ENCODE measurements around the gene ACKR2.

The ACKR2 gene

DNA sequence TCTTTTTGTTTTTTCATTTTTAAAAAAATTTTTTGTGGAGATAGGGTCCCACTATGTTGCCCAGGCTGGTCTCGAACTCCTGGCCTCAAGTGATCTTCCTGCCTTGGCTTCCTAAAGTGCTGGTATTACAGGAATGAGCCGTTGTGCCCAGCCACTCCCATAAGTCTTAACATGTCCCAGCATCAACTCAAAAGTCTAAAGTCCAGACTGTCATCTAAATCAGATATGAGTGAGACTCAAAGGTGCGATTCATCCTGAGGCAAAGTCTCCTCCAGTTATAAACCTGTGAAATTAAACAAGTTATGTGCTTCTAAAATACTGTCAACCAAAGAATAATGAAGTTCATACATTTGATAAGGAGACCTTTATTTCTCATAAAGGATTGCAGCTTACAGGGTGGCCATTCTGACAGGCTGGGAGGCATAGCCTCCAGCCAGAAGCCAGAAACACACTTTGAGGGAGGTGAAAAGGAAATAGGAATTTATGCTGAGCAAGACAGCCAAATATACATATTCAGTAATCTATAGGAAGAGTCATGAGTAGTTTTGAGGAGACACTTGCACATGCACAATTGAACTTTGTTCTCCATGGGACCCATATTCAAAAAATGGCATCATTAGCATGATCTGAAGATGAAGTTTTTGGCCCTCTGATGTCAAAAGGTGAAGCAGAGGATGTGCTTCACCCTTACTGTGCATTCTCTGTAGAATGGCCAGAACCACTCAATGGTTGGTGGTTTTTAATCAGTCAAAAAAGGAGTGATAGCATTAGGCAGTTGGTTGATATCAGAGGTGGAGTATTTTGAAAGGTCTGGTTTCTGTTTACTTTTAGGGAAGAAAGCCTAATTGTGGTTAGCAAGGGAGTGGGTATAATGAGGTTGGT lies 85.7 kb downstream of the ACKR2 start:
- DNase-seq = no peak

DNA sequence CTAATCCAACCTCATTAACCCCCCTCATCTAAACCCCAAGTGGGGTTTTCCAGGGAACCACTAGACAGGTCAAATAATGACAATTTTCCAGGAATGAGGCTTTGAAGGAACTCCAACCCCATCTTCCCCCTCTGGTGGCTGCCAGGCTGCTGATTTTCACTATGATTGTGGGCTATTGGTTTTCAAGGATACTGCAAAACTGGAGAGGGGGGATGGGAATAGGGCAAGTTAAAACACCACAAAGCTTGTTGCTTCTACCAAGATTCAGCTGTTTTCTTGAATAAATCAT lies 86.3 kb downstream of the ACKR2 start:
- DNase-seq = no peak

GRCh38 chr3:42898896-42899675 lies 89.8 kb downstream of the ACKR2 start:
- no peak for DNase-seq

- no peak for DNase-seq
These were observed 91.2 kb downstream of the ACKR2 start for GRCh38 chr3:42900226-42901072.

GRCh38 chr3:42901073-42901415 lies 91.8 kb downstream of the ACKR2 start:
- no peak for DNase-seq

- no peak for DNase-seq
These were observed 93.0 kb downstream of the ACKR2 start for GRCh38 chr3:42902257-42902656.

DNA sequence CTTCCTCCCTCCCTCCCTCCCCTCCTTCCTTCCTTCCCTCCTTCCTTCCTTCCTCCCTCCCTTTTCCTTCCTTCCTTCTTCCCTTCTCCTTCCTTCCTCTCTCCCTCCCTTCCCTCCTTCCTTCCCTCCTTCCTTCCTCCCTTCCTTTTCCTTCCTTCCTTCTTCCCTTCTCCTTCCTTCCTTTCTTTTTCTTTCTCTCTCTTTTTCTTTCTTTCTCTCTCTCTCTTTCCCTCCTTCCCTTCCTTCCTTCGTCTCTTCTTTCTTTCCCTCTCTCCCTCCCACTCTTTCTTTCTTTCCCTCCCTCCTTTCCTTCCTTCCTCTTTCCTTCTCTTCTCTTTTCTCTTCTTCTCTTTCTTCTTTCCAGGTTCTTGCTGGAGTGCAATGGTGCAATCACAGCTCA lies 94.8 kb downstream of the ACKR2 start:
- DNase-seq = no peak

DNA sequence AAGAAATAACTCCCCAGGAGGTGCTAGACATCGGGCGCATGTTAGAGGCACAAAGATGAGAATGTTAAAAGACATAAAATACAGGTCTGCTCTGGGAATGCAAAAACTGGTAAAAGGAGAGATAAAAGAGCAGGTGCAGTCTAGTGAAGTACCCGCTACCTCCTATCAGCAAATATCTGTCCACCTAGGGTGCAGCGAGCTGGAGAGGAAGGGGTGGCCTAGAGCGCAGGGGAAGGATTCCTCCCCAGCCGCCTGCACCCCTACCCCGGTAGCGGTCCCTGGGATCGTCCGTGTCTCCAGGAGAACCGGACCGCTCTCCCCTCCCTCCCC lies 96.5 kb downstream of the ACKR2 start:
- DNase-seq = no peak

DNA sequence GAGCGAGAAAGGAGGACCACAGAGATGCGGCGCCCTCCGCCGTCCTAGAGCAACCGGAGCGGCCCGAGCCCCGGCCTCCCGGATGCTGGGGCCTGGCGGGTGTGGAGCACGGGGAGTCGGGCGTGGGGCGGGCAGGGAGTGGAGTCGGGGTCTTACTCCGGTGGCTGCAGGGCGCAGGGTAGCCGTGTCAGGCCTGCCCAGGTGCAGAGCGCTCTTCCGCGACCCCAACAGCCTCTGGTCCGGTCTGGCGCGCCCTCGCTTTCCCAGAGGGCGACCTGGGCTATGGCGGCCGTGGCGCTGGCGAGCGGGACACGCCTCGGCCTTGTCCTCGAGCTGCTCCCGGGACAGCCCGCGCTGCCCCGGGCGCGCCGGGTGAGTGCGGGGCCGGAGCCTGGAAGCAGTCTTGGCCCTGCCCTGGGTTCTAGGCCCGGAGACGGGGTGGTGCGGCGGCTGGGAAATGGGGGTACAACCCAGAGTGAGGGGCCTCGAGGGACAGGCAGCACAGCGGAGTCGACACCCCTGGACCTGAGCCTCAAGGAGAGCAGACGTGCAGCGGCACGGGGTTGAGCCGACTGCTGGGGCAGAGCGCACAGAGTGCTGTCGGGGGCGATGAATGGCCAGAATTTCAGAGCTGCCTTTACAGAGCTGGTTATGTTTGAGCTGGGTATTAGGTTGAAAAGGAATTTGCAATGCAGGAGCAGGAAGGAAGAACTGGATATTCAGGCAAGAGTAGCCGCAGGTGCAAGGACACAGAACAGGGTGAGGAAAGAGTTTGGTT lies 97.0 kb downstream of the ACKR2 start, which contains the start of gene ZNF662:
Gene ZNF662 (plus strand): TSS at position 73 of the 778 bp plus-strand sequence. CDS start 1,973 bp downstream, outside the sequence.
- no peak for DNase-seq

GRCh38 chr3:42906848-42907183 lies 97.6 kb downstream of the ACKR2 start:
- no peak for DNase-seq

- no peak for DNase-seq
These were observed 99.4 kb downstream of the ACKR2 start for GRCh38 chr3:42908675-42909074.

DNA sequence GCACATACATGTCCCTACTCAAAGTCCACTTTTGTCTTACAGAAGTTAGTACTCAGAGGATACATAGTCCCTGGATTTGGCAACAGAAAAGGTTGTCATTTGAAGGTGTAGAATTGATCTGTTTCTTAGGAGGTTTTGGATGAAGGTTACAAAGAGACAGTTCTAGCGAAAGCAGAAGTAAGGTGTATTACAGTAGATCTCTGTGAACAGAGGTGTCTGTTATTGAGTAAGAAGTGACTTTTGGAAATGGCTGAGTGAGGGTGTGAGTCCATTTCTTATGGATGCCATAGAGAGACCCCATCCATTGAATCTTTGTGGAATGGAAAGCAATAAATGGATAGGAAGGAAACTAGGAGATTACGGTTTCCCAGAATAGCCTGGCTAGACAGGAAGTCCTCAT lies 102.3 kb downstream of the ACKR2 start:
- DNase-seq = no peak

DNA sequence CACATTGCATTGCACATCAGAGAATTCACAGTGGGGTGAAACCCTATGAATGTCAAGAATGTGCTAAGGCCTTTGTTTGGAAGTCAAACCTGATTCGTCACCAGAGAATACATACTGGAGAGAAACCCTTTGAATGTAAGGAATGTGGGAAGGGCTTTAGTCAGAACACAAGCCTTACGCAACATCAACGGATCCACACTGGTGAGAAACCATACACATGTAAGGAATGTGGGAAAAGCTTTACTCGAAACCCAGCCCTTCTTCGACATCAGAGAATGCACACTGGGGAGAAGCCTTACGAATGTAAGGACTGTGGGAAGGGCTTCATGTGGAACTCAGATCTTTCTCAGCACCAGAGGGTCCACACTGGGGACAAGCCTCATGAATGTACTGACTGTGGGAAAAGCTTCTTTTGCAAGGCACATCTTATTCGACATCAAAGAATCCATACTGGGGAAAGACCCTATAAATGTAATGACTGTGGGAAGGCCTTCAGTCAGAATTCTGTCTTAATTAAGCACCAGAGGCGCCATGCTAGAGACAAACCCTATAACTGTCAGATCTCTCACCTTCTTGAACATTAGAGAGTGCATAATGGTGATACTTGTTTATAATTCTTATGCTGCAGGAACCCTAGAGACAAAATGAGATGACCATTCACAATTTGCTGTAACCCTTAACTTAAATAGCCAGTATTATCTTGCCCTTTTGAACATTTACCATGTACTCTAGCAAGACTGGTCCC lies 105.7 kb downstream of the ACKR2 start:
- no peak for DNase-seq
